Ishikawa (cell line): Measurements from ENCODE around the gene ABCG2.

ENCODE experiments used
- CEBPB ChIP-seq: IDR thresholded peaks from 2 replicates; pipeline ENCODE4 v1.6.1; 2012
- CREB1 ChIP-seq: IDR thresholded peaks from 2 replicates; pipeline ENCODE4 v1.6.1; 2012; ENCODE audit warnings: low read depth
- EGR1 ChIP-seq: IDR thresholded peaks from 2 replicates; pipeline ENCODE4 v1.6.1; 2012
- EP300 ChIP-seq: IDR thresholded peaks from 2 replicates; pipeline ENCODE4 v1.6.1; 2012; ENCODE audit warnings: borderline replicate concordance
- FOXM1 ChIP-seq: IDR thresholded peaks from 2 replicates; pipeline ENCODE4 v1.6.1; 2012; ENCODE audit warnings: low read depth, borderline replicate concordance
- NFIC ChIP-seq: IDR thresholded peaks from 2 replicates; pipeline ENCODE4 v1.6.1; 2012
- RAD21 ChIP-seq: IDR thresholded peaks from 2 replicates; pipeline ENCODE4 v1.6.1; 2012; ENCODE audit warnings: low read depth
- REST ChIP-seq: IDR thresholded peaks from 2 replicates; pipeline ENCODE4 v1.6.1; 2012; ENCODE audit warnings: low read depth, mild to moderate bottlenecking
- TAF1 ChIP-seq: IDR thresholded peaks from 2 replicates; pipeline ENCODE4 v1.6.1; 2012; ENCODE audit warnings: low read depth, mild to moderate bottlenecking
- TCF12 ChIP-seq: IDR thresholded peaks from 2 replicates; pipeline ENCODE4 v1.6.1; 2012; ENCODE audit warnings: low read depth
- TEAD4 ChIP-seq: IDR thresholded peaks from 2 replicates; pipeline ENCODE4 v1.6.1; 2012
- YY1 ChIP-seq: IDR thresholded peaks from 2 replicates; pipeline ENCODE4 v1.6.1; 2012; ENCODE audit warnings: low read depth
- ZBTB7A ChIP-seq: IDR thresholded peaks from 2 replicates; pipeline ENCODE4 v1.6.1; 2012; ENCODE audit warnings: low read depth
- TF ChIP-seq, protein P1 (sequence below): IDR thresholded peaks from 2 replicates; pipeline ENCODE4 v1.6.1; 2012
- TF ChIP-seq, protein P2 (sequence below): IDR thresholded peaks from 2 replicates; pipeline ENCODE4 v1.6.1; 2012

Gene ABCG2

GRCh38 chr4:88202443-88202842 lies 44.0 kb upstream of the ABCG2 start:
- TF ChIP-seq ZBTB7A, result no peak
- TF ChIP-seq, protein P1, sequence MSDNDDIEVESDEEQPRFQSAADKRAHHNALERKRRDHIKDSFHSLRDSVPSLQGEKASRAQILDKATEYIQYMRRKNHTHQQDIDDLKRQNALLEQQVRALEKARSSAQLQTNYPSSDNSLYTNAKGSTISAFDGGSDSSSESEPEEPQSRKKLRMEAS, result no peak
- no peak for TF ChIP-seq RAD21
- TF ChIP-seq REST, result no peak
- TF ChIP-seq EP300, result no peak
- no peak for TF ChIP-seq FOXM1
- no peak for TF ChIP-seq EGR1
- TF ChIP-seq TEAD4, result no peak
- no peak for TF ChIP-seq CEBPB
- TF ChIP-seq CREB1, result no peak
- no peak for TF ChIP-seq TCF12
- TF ChIP-seq, protein P2, sequence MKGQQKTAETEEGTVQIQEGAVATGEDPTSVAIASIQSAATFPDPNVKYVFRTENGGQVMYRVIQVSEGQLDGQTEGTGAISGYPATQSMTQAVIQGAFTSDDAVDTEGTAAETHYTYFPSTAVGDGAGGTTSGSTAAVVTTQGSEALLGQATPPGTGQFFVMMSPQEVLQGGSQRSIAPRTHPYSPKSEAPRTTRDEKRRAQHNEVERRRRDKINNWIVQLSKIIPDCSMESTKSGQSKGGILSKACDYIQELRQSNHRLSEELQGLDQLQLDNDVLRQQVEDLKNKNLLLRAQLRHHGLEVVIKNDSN, result no peak
- TF ChIP-seq TAF1, result no peak

- TF ChIP-seq TEAD4, result no peak
- TF ChIP-seq, protein P2, result no peak
- TF ChIP-seq, protein P1, result no peak
- TF ChIP-seq EGR1, result no peak
- TF ChIP-seq CEBPB, result no peak
- no peak for TF ChIP-seq EP300
- no peak for TF ChIP-seq NFIC
These were observed 41.7 kb upstream of the ABCG2 start for GRCh38 chr4:88200186-88200585.

DNA sequence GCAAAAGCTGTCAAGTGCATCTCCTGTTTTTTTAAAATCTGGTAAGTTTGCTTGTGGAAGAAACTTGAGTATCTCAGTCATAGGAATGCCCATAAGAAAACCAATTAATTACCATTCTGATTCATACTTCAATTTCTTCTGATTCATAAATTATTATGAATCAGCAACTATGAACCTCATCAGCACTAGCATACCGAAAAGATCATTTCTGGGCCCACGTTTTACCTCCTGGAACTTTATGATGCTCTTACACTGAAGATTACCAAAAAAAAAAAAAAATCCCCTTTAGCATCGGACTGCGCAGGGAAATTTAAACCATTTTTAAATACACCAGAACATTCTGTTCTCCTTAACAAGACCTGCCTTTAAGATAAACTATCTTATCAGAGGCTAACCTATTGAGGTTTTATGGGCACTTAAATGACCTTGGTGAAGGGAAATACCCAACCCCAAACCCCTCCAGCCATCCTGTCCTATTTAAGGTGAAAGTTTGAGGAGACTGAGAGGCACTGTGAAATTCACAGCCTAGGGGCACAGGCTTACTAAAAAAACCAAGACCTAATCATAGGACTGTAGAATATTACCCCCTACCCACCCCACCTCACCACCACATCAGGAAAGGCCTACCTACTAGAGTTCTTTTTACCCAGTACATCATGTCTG lies 38.2 kb upstream of the ABCG2 start:
- no peak for TF ChIP-seq TAF1
- no peak for TF ChIP-seq CEBPB
- no peak for TF ChIP-seq EGR1
- TF ChIP-seq ZBTB7A, result no peak
- no peak for TF ChIP-seq YY1
- TF ChIP-seq TCF12, result no peak
- TF ChIP-seq, protein P2, result no peak
- TF ChIP-seq REST, result no peak
- no peak for TF ChIP-seq FOXM1
- no peak for TF ChIP-seq EP300
- TF ChIP-seq CREB1, result no peak
- TF ChIP-seq TEAD4, result no peak
- TF ChIP-seq, protein P1, result no peak

DNA sequence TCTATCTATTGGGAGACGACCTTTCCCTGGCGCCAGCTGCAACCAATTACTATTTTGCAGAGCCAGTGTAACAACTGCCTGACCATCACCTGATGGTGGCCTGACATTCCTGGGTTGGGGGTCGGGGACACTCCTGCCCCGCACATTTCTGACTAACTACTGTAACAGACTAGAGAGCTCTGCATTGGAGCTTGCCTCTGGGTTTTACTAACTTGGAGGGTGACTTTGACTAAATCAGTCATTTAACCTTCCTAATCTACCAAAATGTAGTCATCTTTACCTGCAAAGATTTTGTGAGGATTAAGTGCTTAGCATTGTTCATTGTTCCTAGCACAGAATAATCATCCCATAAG lies 37.5 kb upstream of the ABCG2 start:
- TF ChIP-seq TEAD4 (no peak), TAF1 (no peak), RAD21 (no peak), NFIC (no peak), REST (no peak), TCF12 (no peak), CREB1 (no peak), EGR1 (no peak), EP300 (no peak), CEBPB (no peak), FOXM1 (no peak)
- TF ChIP-seq, protein P1, result no peak
